ENCODE results near the gene VSX1. TPM values are rescaled to one million over a fixed set of nuclear protein-coding genes. Genes with fewer than 3 reads are reported as not detected.

The VSX1 gene
- total RNA-seq, 2 donors from 2014 or later = not detected

- Mint-ChIP-seq H3K4me3 (no peak overlapping the region), H3K27ac (no peak overlapping the region), H3K4me1 (peaks cover 5% of the 10 kb centered on the region), H3K36me3 (ENCODE audit: low read depth) (no peaks in the 10 kb centered on the region), H3K9me3 (no peaks in the 10 kb centered on the region), H3K27me3 (ENCODE audit: insufficient read depth) (peaks cover 72% of the 10 kb centered on the region)
- Histone ChIP-seq H3K27ac (ENCODE audit: low read depth, low read length) (no peak overlapping the region), H3K4me3 (ENCODE audit: low read length) (no peak overlapping the region), H3K36me3 (ENCODE audit: control insufficient read depth, insufficient read depth, low read length) (no peaks in the 10 kb centered on the region), H3K9me3 (ENCODE audit: control insufficient read depth, low read length) (no peaks in the 10 kb centered on the region), H3K4me1 (ENCODE audit: control insufficient read depth, insufficient read depth, low read length) (no peaks in the 10 kb centered on the region), H3K9ac (ENCODE audit: extremely low read depth, low read length, poor library complexity, severe bottlenecking) (no peak overlapping the region), H3K27me3 (ENCODE audit: control insufficient read depth, insufficient read depth, low read length, poor library complexity, severe bottlenecking) (peaks cover 93% of the 10 kb centered on the region)
- 71 to 85% methylated on average over 4 to 11 of the region's 11 CpGs for WGBS, 2 experiments (ENCODE audit: insufficient coverage in 1 of 2, insufficient read length in 1 of 2)
- no peak for DNase-seq
- TF ChIP-seq, protein P1, sequence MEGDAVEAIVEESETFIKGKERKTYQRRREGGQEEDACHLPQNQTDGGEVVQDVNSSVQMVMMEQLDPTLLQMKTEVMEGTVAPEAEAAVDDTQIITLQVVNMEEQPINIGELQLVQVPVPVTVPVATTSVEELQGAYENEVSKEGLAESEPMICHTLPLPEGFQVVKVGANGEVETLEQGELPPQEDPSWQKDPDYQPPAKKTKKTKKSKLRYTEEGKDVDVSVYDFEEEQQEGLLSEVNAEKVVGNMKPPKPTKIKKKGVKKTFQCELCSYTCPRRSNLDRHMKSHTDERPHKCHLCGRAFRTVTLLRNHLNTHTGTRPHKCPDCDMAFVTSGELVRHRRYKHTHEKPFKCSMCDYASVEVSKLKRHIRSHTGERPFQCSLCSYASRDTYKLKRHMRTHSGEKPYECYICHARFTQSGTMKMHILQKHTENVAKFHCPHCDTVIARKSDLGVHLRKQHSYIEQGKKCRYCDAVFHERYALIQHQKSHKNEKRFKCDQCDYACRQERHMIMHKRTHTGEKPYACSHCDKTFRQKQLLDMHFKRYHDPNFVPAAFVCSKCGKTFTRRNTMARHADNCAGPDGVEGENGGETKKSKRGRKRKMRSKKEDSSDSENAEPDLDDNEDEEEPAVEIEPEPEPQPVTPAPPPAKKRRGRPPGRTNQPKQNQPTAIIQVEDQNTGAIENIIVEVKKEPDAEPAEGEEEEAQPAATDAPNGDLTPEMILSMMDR (conservative IDR thresholded peaks at IDR 0.05) = no peak
Observed at GRCh38 chr20:25063546-25063945, 18.4 kb downstream of the VSX1 start.

DNA sequence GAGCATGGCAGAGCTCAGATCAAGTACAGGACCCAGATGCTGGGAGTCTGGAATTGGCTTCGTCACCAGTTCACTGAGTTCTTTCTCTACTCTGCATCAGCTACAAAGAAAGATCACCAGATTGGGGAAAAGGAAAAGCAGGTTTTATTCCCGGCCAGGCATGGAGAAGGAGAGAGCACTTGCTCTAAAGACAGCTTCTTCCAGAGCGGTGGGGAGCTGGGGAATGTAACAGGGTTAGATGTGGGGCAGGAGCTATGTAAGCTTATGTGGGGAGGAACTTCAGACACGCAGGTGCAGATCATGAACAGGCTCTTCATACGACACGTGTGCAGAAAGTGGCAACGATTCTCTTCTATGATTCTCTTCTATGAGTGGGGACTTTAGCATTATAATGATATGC lies 19.1 kb downstream of the VSX1 start:
- Histone ChIP-seq H3K27ac (ENCODE audit: low read depth, low read length) (no peak overlapping the region), H3K9me3 (ENCODE audit: control insufficient read depth, low read length) (no peaks in the 10 kb centered on the region), H3K36me3 (ENCODE audit: control insufficient read depth, insufficient read depth, low read length) (no peaks in the 10 kb centered on the region), H3K4me3 (ENCODE audit: low read length) (no peak overlapping the region), H3K27me3 (ENCODE audit: control insufficient read depth, insufficient read depth, low read length, poor library complexity, severe bottlenecking) (peaks cover 93% of the 10 kb centered on the region), H3K9ac (ENCODE audit: extremely low read depth, low read length, poor library complexity, severe bottlenecking) (no peak overlapping the region), H3K4me1 (ENCODE audit: control insufficient read depth, insufficient read depth, low read length) (no peaks in the 10 kb centered on the region)
- no peaks in the 10 kb centered on the region for H3K36me3 Mint-ChIP-seq (ENCODE audit: low read depth)
- H3K9me3 Mint-ChIP-seq = no peaks in the 10 kb centered on the region
- TF ChIP-seq, protein P1 (conservative IDR thresholded peaks at IDR 0.05) = no peak
- WGBS, 2 experiments (ENCODE audit: insufficient coverage in 1 of 2, insufficient read length in 1 of 2) = 79 to 89% methylated on average over 7 of the region's 7 CpGs
- H3K27ac Mint-ChIP-seq = no peak overlapping the region
- H3K27me3 Mint-ChIP-seq (ENCODE audit: insufficient read depth) = peaks cover 79% of the 10 kb centered on the region
- H3K4me3 Mint-ChIP-seq = no peak overlapping the region
- peaks cover 5% of the 10 kb centered on the region for H3K4me1 Mint-ChIP-seq
- DNase-seq = no peak

DNA sequence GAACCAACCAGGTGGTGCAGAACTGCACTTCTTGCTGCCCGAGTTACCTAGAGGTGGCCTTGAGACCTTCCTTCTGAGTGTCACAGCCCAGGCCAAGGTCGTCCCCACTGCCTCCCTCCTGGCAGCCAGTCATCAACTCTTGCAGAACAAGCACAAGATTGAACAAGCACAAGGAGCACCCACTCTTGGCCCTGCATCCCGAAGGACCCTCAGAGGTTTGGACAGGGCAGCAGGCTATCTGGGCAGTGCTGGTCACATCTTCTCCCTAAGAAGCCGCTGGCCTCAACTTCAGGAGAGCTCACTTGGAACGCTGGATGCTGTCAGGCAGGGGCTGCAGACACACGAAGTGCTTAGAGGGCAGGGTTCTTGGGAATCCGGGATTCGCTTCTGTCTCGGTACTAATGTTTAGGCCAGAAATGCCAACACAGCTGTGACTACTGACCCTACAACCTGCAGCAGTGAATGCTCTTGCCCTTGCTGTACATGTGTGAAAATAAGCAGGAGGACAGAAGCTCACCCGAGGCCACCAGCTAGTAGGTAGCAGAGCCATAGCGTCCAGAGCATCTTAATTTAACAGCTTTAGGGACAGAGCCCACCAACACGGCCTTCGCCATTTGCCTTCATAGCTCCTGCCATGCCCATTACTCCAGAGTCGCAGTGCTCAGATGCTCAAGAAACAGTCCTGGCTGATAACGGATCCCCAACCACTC lies 20.0 kb downstream of the VSX1 start:
- Mint-ChIP-seq H3K27me3 (ENCODE audit: insufficient read depth) (peaks cover 86% of the 10 kb centered on the region), H3K4me3 (no peak overlapping the region), H3K27ac (no peak overlapping the region), H3K9me3 (no peaks in the 10 kb centered on the region), H3K36me3 (ENCODE audit: low read depth) (no peaks in the 10 kb centered on the region), H3K4me1 (peaks cover 5% of the 10 kb centered on the region)
- Histone ChIP-seq H3K27ac (ENCODE audit: low read depth, low read length) (no peak overlapping the region), H3K4me3 (ENCODE audit: low read length) (no peak overlapping the region), H3K36me3 (ENCODE audit: control insufficient read depth, insufficient read depth, low read length) (no peaks in the 10 kb centered on the region), H3K9me3 (ENCODE audit: control insufficient read depth, low read length) (no peaks in the 10 kb centered on the region), H3K9ac (ENCODE audit: extremely low read depth, low read length, poor library complexity, severe bottlenecking) (no peak overlapping the region), H3K4me1 (ENCODE audit: control insufficient read depth, insufficient read depth, low read length) (no peaks in the 10 kb centered on the region), H3K27me3 (ENCODE audit: control insufficient read depth, insufficient read depth, low read length, poor library complexity, severe bottlenecking) (peaks cover 95% of the 10 kb centered on the region)
- TF ChIP-seq, protein P1 (conservative IDR thresholded peaks at IDR 0.05) = no peak
- 87 to 93% methylated on average over 13 to 15 of the region's 15 CpGs for WGBS, 2 experiments (ENCODE audit: insufficient coverage in 1 of 2, insufficient read length in 1 of 2)
- DNase-seq = no peak

All from endodermal cell (in vitro differentiated cells).